Thyroid gland (tissue), 4 donors: ENCODE data around the gene GCNT2.

Experiments used
- CTCF ChIP-seq, 6 experiments: fragments of 200-600 bp in 3 of 6; fragments of 450-650 bp in 3 of 6; sonication (generic) in 3 of 6; IDR thresholded peaks; one replicate each; pipeline ENCODE4 v1.5.1; 2016 to 2019; ENCODE audit warnings: antibody characterized with exemption in 6 of 6, mild to moderate bottlenecking in 2 of 6, inconsistent platforms in 1 of 6, moderate library complexity in 1 of 6
- POLR2A ChIP-seq, 2 donors: fragments of 450-650 bp; IDR thresholded peaks; one replicate each; pipeline ENCODE4 v1.6.1; 2017; ENCODE audit warnings: antibody characterized with exemption in 2 of 2, mild to moderate bottlenecking in 2 of 2, moderate library complexity in 1 of 2

GRCh38 chr6:10513544-10513943, 7.6 kb upstream of the GCNT2 start:
- no peak for TF ChIP-seq CTCF (IDR thresholded peaks at IDR 0.05)
- TF ChIP-seq POLR2A (IDR thresholded peaks at IDR 0.05): no peak
